ENCODE results near the gene ZNF205.

Gene ZNF205

GRCh38 chr16:3066440-3066748, 46.0 kb upstream of the ZNF205 start:
- TF ChIP-seq SIN3A (IDR thresholded peaks at IDR 0.05; ENCODE audit: borderline replicate concordance, insufficient read depth, low read length), result no peak
- TF ChIP-seq REST (IDR thresholded peaks at IDR 0.05; ENCODE audit: insufficient read depth in 1 of 2, low read depth in 2 of 2, low read length in 2 of 2), result no peak
- TF ChIP-seq FOXP2 (optimal IDR thresholded peaks at IDR 0.05; ENCODE audit: borderline replicate concordance, extremely low read depth, extremely low read length, insufficient read depth), result no peak
- TF ChIP-seq TAF1 (IDR thresholded peaks at IDR 0.05; ENCODE audit: borderline replicate concordance, insufficient read depth, low read length), result no peak
- TF ChIP-seq POLR2AphosphoS5 (IDR thresholded peaks at IDR 0.05; ENCODE audit: low read depth, low read length), result no peak

- no peak for TF ChIP-seq REST (IDR thresholded peaks at IDR 0.05; ENCODE audit: insufficient read depth in 1 of 2, low read depth in 2 of 2, low read length in 2 of 2)
- no peak for TF ChIP-seq SIN3A (IDR thresholded peaks at IDR 0.05; ENCODE audit: borderline replicate concordance, insufficient read depth, low read length)
- TF ChIP-seq POLR2AphosphoS5 (IDR thresholded peaks at IDR 0.05; ENCODE audit: low read depth, low read length), result no peak
- no peak for TF ChIP-seq FOXP2 (optimal IDR thresholded peaks at IDR 0.05; ENCODE audit: borderline replicate concordance, extremely low read depth, extremely low read length, insufficient read depth)
- no peak for TF ChIP-seq TAF1 (IDR thresholded peaks at IDR 0.05; ENCODE audit: borderline replicate concordance, insufficient read depth, low read length)
Measured at GRCh38 chr16:3068487-3068886, 43.9 kb upstream of the ZNF205 start.

- no peak for TF ChIP-seq FOXP2 (optimal IDR thresholded peaks at IDR 0.05; ENCODE audit: borderline replicate concordance, extremely low read depth, extremely low read length, insufficient read depth)
Measured at GRCh38 chr16:3070608-3071111, 41.7 kb upstream of the ZNF205 start.

- TF ChIP-seq POLR2AphosphoS5 (IDR thresholded peaks at IDR 0.05; ENCODE audit: low read depth, low read length), result no peak
Measured at GRCh38 chr16:3071655-3072054, 40.7 kb upstream of the ZNF205 start.

GRCh38 chr16:3073448-3073847, 38.9 kb upstream of the ZNF205 start:
- no peak for TF ChIP-seq SIN3A (IDR thresholded peaks at IDR 0.05; ENCODE audit: borderline replicate concordance, insufficient read depth, low read length)
- TF ChIP-seq POLR2AphosphoS5 (IDR thresholded peaks at IDR 0.05; ENCODE audit: low read depth, low read length), result no peak
- no peak for TF ChIP-seq FOXP2 (optimal IDR thresholded peaks at IDR 0.05; ENCODE audit: borderline replicate concordance, extremely low read depth, extremely low read length, insufficient read depth)
- TF ChIP-seq REST (IDR thresholded peaks at IDR 0.05; ENCODE audit: insufficient read depth in 1 of 2, low read depth in 2 of 2, low read length in 2 of 2), result no peak
- TF ChIP-seq TAF1 (IDR thresholded peaks at IDR 0.05; ENCODE audit: borderline replicate concordance, insufficient read depth, low read length), result no peak

GRCh38 chr16:3074860-3075522, 37.4 kb upstream of the ZNF205 start:
- TF ChIP-seq POLR2AphosphoS5 (IDR thresholded peaks at IDR 0.05; ENCODE audit: low read depth, low read length) (no peak), TAF1 (IDR thresholded peaks at IDR 0.05; ENCODE audit: borderline replicate concordance, insufficient read depth, low read length) (no peak), REST (IDR thresholded peaks at IDR 0.05; ENCODE audit: insufficient read depth in 1 of 2, low read depth in 2 of 2, low read length in 2 of 2) (no peak), FOXP2 (optimal IDR thresholded peaks at IDR 0.05; ENCODE audit: borderline replicate concordance, extremely low read depth, extremely low read length, insufficient read depth) (no peak), SIN3A (IDR thresholded peaks at IDR 0.05; ENCODE audit: borderline replicate concordance, insufficient read depth, low read length) (no peak)

Data from PFSK-1 (cell line).